ENCODE results near the gene WNK2.
A peak's percentile ranks its signal among the peaks of the same experiment; 100 is the strongest.
"Not testable (repeated sequence)": the region's sequence is repeated elsewhere in the genome, so short reads cannot be mapped to it uniquely, and the experiment has no call there.

Gene WNK2

GRCh38 chr9:93343663-93344062 lies 159.7 kb downstream of the WNK2 start:
- DNase-seq: no peak

GRCh38 chr9:93345643-93346230 lies 161.8 kb downstream of the WNK2 start:
- DNase-seq: no peak

- no peak for DNase-seq
Measured at GRCh38 chr9:93346231-93347112, 162.5 kb downstream of the WNK2 start.

- DNase-seq: not testable (repeated sequence)
Measured at GRCh38 chr9:93347371-93347975, 163.5 kb downstream of the WNK2 start.

- not testable (repeated sequence) for DNase-seq
Measured at GRCh38 chr9:93353413-93354310, 169.7 kb downstream of the WNK2 start.

GRCh38 chr9:93354451-93354850 lies 170.5 kb downstream of the WNK2 start:
- no peak for DNase-seq

GRCh38 chr9:93355827-93356226 lies 171.9 kb downstream of the WNK2 start:
- DNase-seq: no peak

GRCh38 chr9:93357649-93358048 lies 173.7 kb downstream of the WNK2 start:
- no peak for DNase-seq

GRCh38 chr9:93359907-93360306 lies 176.0 kb downstream of the WNK2 start:
- not testable (repeated sequence) for DNase-seq

GRCh38 chr9:93361995-93362394 lies 178.1 kb downstream of the WNK2 start:
- no peak for DNase-seq

GRCh38 chr9:93364734-93365426 lies 180.9 kb downstream of the WNK2 start:
- DNase-seq: no peak

- peak; percentile 9 for DNase-seq
Measured at GRCh38 chr9:93365427-93366118, 181.6 kb downstream of the WNK2 start.

GRCh38 chr9:93366119-93366447 lies 182.1 kb downstream of the WNK2 start:
- no peak for DNase-seq

- not testable (repeated sequence) for DNase-seq
Measured at GRCh38 chr9:93366486-93366885, 182.5 kb downstream of the WNK2 start.

GRCh38 chr9:93368437-93368836 lies 184.5 kb downstream of the WNK2 start:
- no peak for DNase-seq

GRCh38 chr9:93369686-93370085 lies 185.7 kb downstream of the WNK2 start:
- DNase-seq: no peak
